Measurements from ENCODE around the gene OTOGL.
"Not testable (repeated sequence)": the region's sequence is repeated elsewhere in the genome, so short reads cannot be mapped to it uniquely, and the experiment has no call there.

GRCh38 chr12:80149547-80150313 is 50.4 kb downstream of the OTOGL start:
- TF ChIP-seq, protein P1, sequence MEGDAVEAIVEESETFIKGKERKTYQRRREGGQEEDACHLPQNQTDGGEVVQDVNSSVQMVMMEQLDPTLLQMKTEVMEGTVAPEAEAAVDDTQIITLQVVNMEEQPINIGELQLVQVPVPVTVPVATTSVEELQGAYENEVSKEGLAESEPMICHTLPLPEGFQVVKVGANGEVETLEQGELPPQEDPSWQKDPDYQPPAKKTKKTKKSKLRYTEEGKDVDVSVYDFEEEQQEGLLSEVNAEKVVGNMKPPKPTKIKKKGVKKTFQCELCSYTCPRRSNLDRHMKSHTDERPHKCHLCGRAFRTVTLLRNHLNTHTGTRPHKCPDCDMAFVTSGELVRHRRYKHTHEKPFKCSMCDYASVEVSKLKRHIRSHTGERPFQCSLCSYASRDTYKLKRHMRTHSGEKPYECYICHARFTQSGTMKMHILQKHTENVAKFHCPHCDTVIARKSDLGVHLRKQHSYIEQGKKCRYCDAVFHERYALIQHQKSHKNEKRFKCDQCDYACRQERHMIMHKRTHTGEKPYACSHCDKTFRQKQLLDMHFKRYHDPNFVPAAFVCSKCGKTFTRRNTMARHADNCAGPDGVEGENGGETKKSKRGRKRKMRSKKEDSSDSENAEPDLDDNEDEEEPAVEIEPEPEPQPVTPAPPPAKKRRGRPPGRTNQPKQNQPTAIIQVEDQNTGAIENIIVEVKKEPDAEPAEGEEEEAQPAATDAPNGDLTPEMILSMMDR (IDR thresholded peaks at IDR 0.05), result not testable (repeated sequence)
- TF ChIP-seq NRF1 (IDR thresholded peaks at IDR 0.05; ENCODE audit: low read depth, low read length); POLR2AphosphoS5 (IDR thresholded peaks at IDR 0.05; ENCODE audit: low read depth, low read length); RFX5 (IDR thresholded peaks at IDR 0.05; ENCODE audit: low read length); GABPA (IDR thresholded peaks at IDR 0.05; ENCODE audit: low read depth); EP300 (IDR thresholded peaks at IDR 0.05; ENCODE audit: borderline replicate concordance in 1 of 2, low read depth in 1 of 2, low read length in 1 of 2); EZH2phosphoT487 (IDR thresholded peaks at IDR 0.05; ENCODE audit: borderline replicate concordance, low read depth); SMC3 (IDR thresholded peaks at IDR 0.05; ENCODE audit: low read depth, low read length); MAX (IDR thresholded peaks at IDR 0.05; ENCODE audit: low read depth); RAD21 (IDR thresholded peaks at IDR 0.05; ENCODE audit: low read length): not testable (repeated sequence)
